ENCODE results near the gene OTUB2.

GRCh38 chr14:94000267-94000666 is 25.9 kb upstream of the OTUB2 start:
- TF ChIP-seq, protein P1, sequence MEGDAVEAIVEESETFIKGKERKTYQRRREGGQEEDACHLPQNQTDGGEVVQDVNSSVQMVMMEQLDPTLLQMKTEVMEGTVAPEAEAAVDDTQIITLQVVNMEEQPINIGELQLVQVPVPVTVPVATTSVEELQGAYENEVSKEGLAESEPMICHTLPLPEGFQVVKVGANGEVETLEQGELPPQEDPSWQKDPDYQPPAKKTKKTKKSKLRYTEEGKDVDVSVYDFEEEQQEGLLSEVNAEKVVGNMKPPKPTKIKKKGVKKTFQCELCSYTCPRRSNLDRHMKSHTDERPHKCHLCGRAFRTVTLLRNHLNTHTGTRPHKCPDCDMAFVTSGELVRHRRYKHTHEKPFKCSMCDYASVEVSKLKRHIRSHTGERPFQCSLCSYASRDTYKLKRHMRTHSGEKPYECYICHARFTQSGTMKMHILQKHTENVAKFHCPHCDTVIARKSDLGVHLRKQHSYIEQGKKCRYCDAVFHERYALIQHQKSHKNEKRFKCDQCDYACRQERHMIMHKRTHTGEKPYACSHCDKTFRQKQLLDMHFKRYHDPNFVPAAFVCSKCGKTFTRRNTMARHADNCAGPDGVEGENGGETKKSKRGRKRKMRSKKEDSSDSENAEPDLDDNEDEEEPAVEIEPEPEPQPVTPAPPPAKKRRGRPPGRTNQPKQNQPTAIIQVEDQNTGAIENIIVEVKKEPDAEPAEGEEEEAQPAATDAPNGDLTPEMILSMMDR (IDR thresholded peaks at IDR 0.05): no peak
- TF ChIP-seq POLR2A (IDR thresholded peaks at IDR 0.05; ENCODE audit: low read depth) (no peak), EP300 (IDR thresholded peaks at IDR 0.05) (no peak), POLR2AphosphoS5 (IDR thresholded peaks at IDR 0.05) (no peak)
